HG03175 (cell line): ENCODE measurements around the gene OAS3.
"Not testable (repeated sequence)": the region's sequence is repeated elsewhere in the genome, so short reads cannot be mapped to it uniquely, and the experiment has no call there.

Experiments
- ATAC-seq: cut with Tn5 transposase; IDR thresholded peaks from one replicate; pipeline ENCODE4 v1.9.1; 2021; ENCODE audit warnings: mild to moderate bottlenecking, moderate library complexity; ENCODE audit not compliant: unreplicated experiment

OAS3 gene

GRCh38 chr12:112948806-112949205 is 10.5 kb downstream of the OAS3 start:
- no peak for ATAC-seq

DNA sequence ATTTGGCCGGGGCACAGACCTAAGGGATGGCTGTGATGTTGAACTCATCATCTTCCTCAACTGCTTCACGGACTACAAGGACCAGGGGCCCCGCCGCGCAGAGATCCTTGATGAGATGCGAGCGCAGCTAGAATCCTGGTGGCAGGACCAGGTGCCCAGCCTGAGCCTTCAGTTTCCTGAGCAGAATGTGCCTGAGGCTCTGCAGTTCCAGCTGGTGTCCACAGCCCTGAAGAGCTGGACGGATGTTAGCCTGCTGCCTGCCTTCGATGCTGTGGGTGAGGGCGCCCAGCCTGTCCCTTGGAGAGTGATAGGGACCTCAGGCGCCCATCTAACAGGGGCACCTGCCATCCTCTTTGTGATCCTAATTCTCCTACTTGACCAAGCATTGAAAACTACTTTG is 12.4 kb downstream of the OAS3 start:
- ATAC-seq: no peak

GRCh38 chr12:112957125-112957524 is 18.9 kb downstream of the OAS3 start:
- not testable (repeated sequence) for ATAC-seq

- ATAC-seq: no peak
These were observed 22.8 kb downstream of the OAS3 start for GRCh38 chr12:112961074-112961473.

GRCh38 chr12:112961536-112961935 is 23.3 kb downstream of the OAS3 start:
- no peak for ATAC-seq

DNA sequence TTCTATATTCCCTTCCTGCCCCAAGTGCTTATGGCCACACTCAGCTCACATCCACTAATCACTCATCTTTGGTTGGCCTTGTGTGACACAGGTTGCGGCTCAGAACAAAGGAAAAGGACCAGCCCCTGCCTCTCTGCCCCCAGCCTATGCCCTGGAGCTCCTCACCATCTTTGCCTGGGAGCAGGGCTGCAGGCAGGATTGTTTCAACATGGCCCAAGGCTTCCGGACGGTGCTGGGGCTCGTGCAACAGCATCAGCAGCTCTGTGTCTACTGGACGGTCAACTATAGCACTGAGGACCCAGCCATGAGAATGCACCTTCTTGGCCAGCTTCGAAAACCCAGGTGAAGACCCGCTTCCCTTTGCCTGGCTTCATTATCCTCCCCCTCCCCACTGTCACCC is 24.3 kb downstream of the OAS3 start:
- no peak for ATAC-seq

DNA sequence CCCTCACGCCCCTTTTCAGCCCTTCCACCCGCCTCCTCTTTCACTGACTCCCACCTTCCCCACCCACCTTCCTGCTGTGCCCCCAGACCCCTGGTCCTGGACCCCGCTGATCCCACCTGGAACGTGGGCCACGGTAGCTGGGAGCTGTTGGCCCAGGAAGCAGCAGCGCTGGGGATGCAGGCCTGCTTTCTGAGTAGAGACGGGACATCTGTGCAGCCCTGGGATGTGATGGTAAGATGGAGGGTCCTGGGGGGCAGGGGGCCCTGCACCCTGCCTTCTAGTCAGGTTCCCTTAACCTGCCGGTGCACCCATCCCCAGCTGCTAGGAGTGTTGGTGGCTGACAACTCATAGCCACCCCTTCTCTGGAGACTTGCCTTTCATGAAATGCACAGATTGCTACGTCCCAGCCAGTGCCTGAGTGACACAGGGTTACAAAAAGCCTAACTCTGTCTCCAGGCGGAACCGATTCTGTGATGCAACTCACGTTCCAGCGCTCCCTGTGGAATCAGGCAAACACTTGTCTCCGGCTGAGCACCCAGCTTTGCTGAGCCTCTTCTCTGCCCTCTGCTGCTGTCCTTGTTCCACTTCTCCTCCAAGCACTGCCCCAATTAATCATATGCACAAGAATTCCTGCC is 25.1 kb downstream of the OAS3 start:
- no peak for ATAC-seq

GRCh38 chr12:112964067-112964670 is 25.9 kb downstream of the OAS3 start:
- ATAC-seq: no peak

- no peak for ATAC-seq
These were observed 26.6 kb downstream of the OAS3 start for GRCh38 chr12:112964915-112965314.

GRCh38 chr12:112965643-112966042 is 27.4 kb downstream of the OAS3 start:
- no peak for ATAC-seq

- ATAC-seq: no peak
These were observed 29.0 kb downstream of the OAS3 start for GRCh38 chr12:112967306-112967705.

- no peak for ATAC-seq
These were observed 29.6 kb downstream of the OAS3 start for GRCh38 chr12:112967858-112968257.

- no peak for ATAC-seq
These were observed 31.5 kb downstream of the OAS3 start for GRCh38 chr12:112969547-112970306.

DNA sequence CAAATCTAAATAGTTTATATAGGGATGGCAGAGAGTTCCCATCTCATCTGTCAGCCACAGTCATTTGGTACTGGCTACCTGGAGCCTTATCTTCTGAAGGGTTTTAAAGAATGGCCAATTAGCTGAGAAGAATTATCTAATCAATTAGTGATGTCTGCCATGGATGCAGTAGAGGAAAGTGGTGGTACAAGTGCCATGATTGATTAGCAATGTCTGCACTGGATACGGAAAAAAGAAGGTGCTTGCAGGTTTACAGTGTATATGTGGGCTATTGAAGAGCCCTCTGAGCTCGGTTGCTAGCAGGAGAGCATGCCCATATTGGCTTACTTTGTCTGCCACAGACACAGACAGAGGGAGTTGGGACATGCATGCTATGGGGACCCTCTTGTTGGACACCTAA is 32.1 kb downstream of the OAS3 start:
- ATAC-seq: no peak

GRCh38 chr12:112971248-112971647 is 33.0 kb downstream of the OAS3 start:
- no peak for ATAC-seq

DNA sequence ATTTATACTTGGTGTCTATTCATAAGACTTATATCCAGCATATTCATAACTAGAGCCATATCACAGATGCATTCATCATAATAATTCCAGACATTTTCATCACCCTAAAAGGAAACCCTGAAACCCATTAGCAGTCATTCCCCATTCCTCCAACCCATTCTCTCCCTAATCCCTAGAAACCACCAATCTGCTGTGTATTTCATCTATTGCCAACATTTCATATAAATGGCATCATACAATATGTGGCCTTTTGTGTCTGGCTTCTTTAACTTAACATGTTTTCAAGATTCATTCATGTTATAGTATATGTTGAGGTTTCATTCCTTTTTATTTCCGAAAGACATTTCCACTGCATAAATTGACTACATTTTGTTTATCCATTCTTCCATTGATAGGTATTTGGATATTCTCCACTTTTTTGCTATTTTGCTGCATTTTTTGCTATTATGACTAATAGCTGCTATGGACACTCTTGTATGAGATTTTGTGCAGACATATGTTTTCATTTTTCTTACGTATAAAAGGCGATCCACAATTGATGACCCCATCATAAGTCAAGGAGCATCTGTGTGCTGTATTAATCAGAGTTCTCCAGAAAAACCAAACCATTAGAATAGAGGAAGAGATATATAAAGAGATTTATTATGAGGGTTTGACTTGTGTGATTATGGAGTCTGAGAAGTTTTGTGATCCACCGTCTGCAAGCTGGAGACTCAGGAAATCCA is 34.9 kb downstream of the OAS3 start:
- no peak for ATAC-seq

- ATAC-seq: no peak
These were observed 35.6 kb downstream of the OAS3 start for GRCh38 chr12:112973818-112974231.

- no peak for ATAC-seq
These were observed 36.6 kb downstream of the OAS3 start for GRCh38 chr12:112974904-112975303.

DNA sequence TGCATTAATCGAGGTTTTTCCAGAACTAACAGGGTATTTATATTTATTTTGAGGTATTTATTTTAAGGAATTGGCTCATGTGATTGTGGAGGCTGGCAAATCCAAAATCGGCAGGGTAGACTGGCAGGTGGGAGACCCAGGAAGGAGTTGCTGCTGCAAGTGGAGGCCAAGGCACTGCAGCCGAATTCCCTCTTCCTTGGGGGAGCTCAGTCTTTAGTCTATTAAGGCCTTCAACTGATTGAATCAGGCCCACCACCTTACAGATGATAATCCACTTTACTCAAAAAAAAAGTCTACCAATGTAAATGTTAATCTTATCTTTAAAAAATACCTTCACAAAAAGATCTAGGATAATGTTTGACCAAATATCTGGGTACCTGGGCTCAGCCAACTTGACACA is 38.9 kb downstream of the OAS3 start:
- ATAC-seq: no peak

- ATAC-seq: no peak
These were observed 39.4 kb downstream of the OAS3 start for GRCh38 chr12:112977641-112978040.
